Endothelial cell of umbilical vein (primary cell): Measurements from ENCODE around the gene BCR. TPM values are rescaled to one million over a fixed set of nuclear protein-coding genes. Genes with fewer than 3 reads are reported as not detected.

Experiments
- BruUV-seq: library from RNA; stranded (reverse); fragments of 400-500 nt; replicated peaks from 2 replicates; lab custom pipeline; 2021; lab: Mats Ljungman, UMichigan
- CTCF ChIA-PET: fragments of 300-600, 350-600 bp; sonication (Branson Sonifier 250); formaldehyde crosslinking; loops from one replicate; lab custom pipeline; 2021; ENCODE audit warnings: antibody characterized with exemption, inconsistent platforms; lab: Charles Lee
- POLR2A ChIA-PET: fragments of 300-600, 350-600 bp; sonication (Branson Sonifier 250); formaldehyde crosslinking; loops from one replicate; lab custom pipeline; 2021; ENCODE audit warnings: antibody characterized with exemption, inconsistent platforms; lab: Charles Lee
- DNase-seq: peaks from one replicate; pipeline ENCODE4 v3.0.0-alpha.2; 2011; ENCODE audit warnings: low read depth, low spot score
- FAIRE-seq: peaks from 2 replicates; lab custom pipeline; 2011; peaks lifted over from hg19 to GRCh38; lab: Jason Lieb, UNC
- H2AFZ ChIP-seq: 2 replicates; pipeline ENCODE4 v1.6.0; 2012; ENCODE audit warnings: low read depth, low read length, control low read depth, inconsistent platforms
- H3K27ac ChIP-seq: 2 replicates; pipeline ENCODE4 v1.5.1; 2011; ENCODE audit warnings: low read depth, mild to moderate bottlenecking, control low read depth, low read length, moderate library complexity; ENCODE audit not compliant: insufficient read depth
- H3K27me3 ChIP-seq, 2 experiments: 2 replicates each; pipeline versions ENCODE4 v1.6.0 to v1.6.1; 2011; ENCODE audit warnings: low read length in 2 of 2, mixed read lengths in 1 of 2; ENCODE audit not compliant: control insufficient read depth in 2 of 2, insufficient read depth in 2 of 2
- H3K36me3 ChIP-seq, 2 experiments: 2 replicates in 1 of 2; 3 replicates in 1 of 2; pipeline ENCODE4 v1.5.1; 2011; ENCODE audit warnings: low read length in 2 of 2, mild to moderate bottlenecking in 1 of 2, moderate library complexity in 1 of 2; ENCODE audit not compliant: control insufficient read depth in 2 of 2, insufficient read depth in 2 of 2; ENCODE audit errors: extremely low read depth in 1 of 2
- H3K4me1 ChIP-seq: 3 replicates; pipeline ENCODE4 v1.5.1; 2011; ENCODE audit warnings: mild to moderate bottlenecking, low read length; ENCODE audit not compliant: control insufficient read depth, insufficient read depth; ENCODE audit errors: extremely low read depth
- H3K4me2 ChIP-seq: 2 replicates; pipeline ENCODE4 v1.6.1; 2011; ENCODE audit warnings: low read length, control low read depth, mixed read lengths; ENCODE audit not compliant: insufficient read depth
- H3K4me3 ChIP-seq, 3 experiments: fragments of 200-600 bp in 1 of 3; sonication (generic), shearing (Covaris generic) in 1 of 3; replicated peaks in 1 of 3; 2 replicates each; pipeline ENCODE4 v1.5.1; 2011 to 2016; ENCODE audit warnings: control low read depth in 3 of 3, low read length in 3 of 3, mild to moderate bottlenecking in 2 of 3, inconsistent platforms in 1 of 3, low read depth in 1 of 3, moderate library complexity in 1 of 3; ENCODE audit not compliant: insufficient read depth in 1 of 3
- H3K79me2 ChIP-seq: 2 replicates; pipeline ENCODE4 v1.6.0; 2012; ENCODE audit warnings: low read length, inconsistent platforms; ENCODE audit not compliant: control insufficient read depth, insufficient read depth
- H3K9ac ChIP-seq: replicated peaks from 2 replicates; pipeline ENCODE3; 2011; ENCODE audit warnings: low read length, control low read depth; ENCODE audit not compliant: insufficient read depth; ENCODE audit errors: extremely low read depth
- H3K9me1 ChIP-seq: replicated peaks from 3 replicates; pipeline ENCODE4 v1.6.0; 2011; ENCODE audit warnings: mild to moderate bottlenecking, low read length; ENCODE audit not compliant: control insufficient read depth, insufficient read depth; ENCODE audit errors: extremely low read depth
- H3K9me3 ChIP-seq: replicated peaks from 2 replicates; pipeline ENCODE4 v1.5.1; 2012; ENCODE audit warnings: low read length, inconsistent platforms; ENCODE audit not compliant: control insufficient read depth, insufficient read depth
- H4K20me1 ChIP-seq: replicated peaks from 2 replicates; pipeline ENCODE3; 2011; ENCODE audit warnings: mild to moderate bottlenecking, low read length; ENCODE audit not compliant: control insufficient read depth, insufficient read depth; ENCODE audit errors: extremely low read depth
- FOS ChIP-seq: IDR thresholded peaks from 2 replicates; pipeline ENCODE4 v1.6.1; 2011; ENCODE audit warnings: mild to moderate bottlenecking, low read length, moderate library complexity, borderline replicate concordance; ENCODE audit not compliant: insufficient read depth
- GATA2 ChIP-seq: IDR thresholded peaks from 2 replicates; pipeline ENCODE4 v1.7.0; 2011; ENCODE audit warnings: low read depth, mild to moderate bottlenecking, moderate library complexity, mixed read lengths, low read length; ENCODE audit not compliant: insufficient read length, insufficient read depth
- JUN ChIP-seq: IDR thresholded peaks from 2 replicates; pipeline ENCODE4 v1.6.1; 2011; ENCODE audit warnings: borderline replicate concordance, low read depth; ENCODE audit not compliant: insufficient read length, insufficient read depth
- MYC ChIP-seq: IDR thresholded peaks from one replicate; pipeline ENCODE4 v1.6.1; 2011; ENCODE audit warnings: mild to moderate bottlenecking, low read depth, low read length
- POLR2A ChIP-seq: IDR thresholded peaks from 2 replicates; pipeline ENCODE4 v1.6.1; 2012; ENCODE audit warnings: low read depth, mild to moderate bottlenecking, control low read depth, low read length
- POLR2AphosphoS5 ChIP-seq: IDR thresholded peaks from 2 replicates; pipeline ENCODE4 v1.6.1; 2012; ENCODE audit warnings: low read depth, mild to moderate bottlenecking, control low read depth, low read length, moderate library complexity; ENCODE audit not compliant: insufficient read depth
- dilution Hi-C: fragments of 300-500 bp; cut with MboI; formaldehyde crosslinking; loops from one replicate; pipeline ENCODE4 v1.15.0; 2019; ENCODE audit warnings: low sequenced_read_pairs; ENCODE audit not compliant: extremely low pct_ligation_motif_present
- intact Hi-C: fragments of 100-400 bp; cut with micrococcal nuclease; formaldehyde crosslinking; loops from one replicate; pipeline ENCODE4 v1.10.0; 2022
- polyA plus RNA-seq, 4 experiments: library from polyadenylated mRNA; depleted of rRNA in 3 of 4; stranded (reverse) in 3 of 4; unstranded in 1 of 4; fragments of >200 nt; gene quantifications; 2 replicates each; pipeline versions ENCODE4 v1.2.1 to v1.2.3, GENCODE V29; 2011 to 2012; ENCODE audit warnings: missing spikeins in 1 of 4
- total RNA-seq: library from RNA; stranded (reverse); gene quantifications from 2 replicates; pipeline ENCODE4 v1.2.3, GENCODE V29; 2021
- TF ChIP-seq, protein P1 (sequence below), 2 donors: IDR thresholded peaks; 1 replicate in 1 of 2; 2 replicates in 1 of 2; pipeline ENCODE4 v1.5.1; 2011; ENCODE audit warnings: low read length in 2 of 2, mild to moderate bottlenecking in 2 of 2, moderate library complexity in 2 of 2, control low read depth in 1 of 2, inconsistent platforms in 1 of 2, low read depth in 1 of 2; ENCODE audit not compliant: insufficient read depth in 1 of 2; ENCODE audit errors: extremely low read depth in 1 of 2
- TF ChIP-seq, protein P2 (sequence below): IDR thresholded peaks from 2 replicates; pipeline ENCODE4 v1.6.1; 2011; ENCODE audit not compliant: insufficient read depth, insufficient read length

The BCR gene
- total and polyA plus RNA-seq, 2 donors (not counting 3 experiments of a cell fraction or from before 2014, with no cell fraction given): 129 to 141 TPM

DNA sequence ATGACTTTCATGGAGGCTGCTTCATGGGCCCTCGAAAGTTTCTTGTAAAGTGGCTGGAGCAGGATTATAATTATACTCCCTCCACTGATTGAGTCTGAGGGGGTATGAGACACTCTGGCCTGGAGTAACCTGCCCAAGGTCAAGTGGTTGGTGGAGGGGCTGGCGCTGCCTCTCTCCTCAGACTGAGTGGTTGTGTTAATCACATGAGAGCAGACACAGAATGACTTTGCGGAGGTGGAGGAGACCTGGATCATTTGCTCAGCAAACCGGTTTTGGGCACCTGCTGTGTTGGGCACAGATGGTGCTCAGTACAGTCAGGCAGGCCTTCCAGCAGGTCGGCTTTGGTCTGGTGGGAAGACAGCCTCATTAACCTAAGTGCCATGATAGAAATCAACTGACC, 11.8 kb downstream of the BCR start:
- Histone ChIP-seq H4K20me1 (peaks cover 13% of the 10 kb centered on the region), H3K4me2 (no peak overlapping the region), H3K4me3 (no peak overlapping the region), H3K27ac (no peak overlapping the region), H3K9me3 (no peaks in the 10 kb centered on the region), H3K9ac (no peak overlapping the region), H2AFZ (no peak overlapping the region), H3K36me3 (peaks cover 6 to 7% of the 10 kb centered on the region in 2 experiments), H3K4me1 (peaks cover 19% of the 10 kb centered on the region), H3K9me1 (no peaks in the 10 kb centered on the region), H3K79me2 (peaks cover 95% of the 10 kb centered on the region), H3K27me3 (no peaks in the 10 kb centered on the region)
- ChIA-PET CTCF (interaction anchor here (0.8 kb wide), 1 partner anchor 90 kb away, joined by 3 read pairs; no protein-coding TSS in a partner anchor), POLR2A (no interaction called here)
- FAIRE-seq: no peak
- intact Hi-C loops (no loop called here), dilution Hi-C loops (no loop called here)
- no peak for DNase-seq
- no TSS peak for BruUV-seq
- TF ChIP-seq, protein P1, sequence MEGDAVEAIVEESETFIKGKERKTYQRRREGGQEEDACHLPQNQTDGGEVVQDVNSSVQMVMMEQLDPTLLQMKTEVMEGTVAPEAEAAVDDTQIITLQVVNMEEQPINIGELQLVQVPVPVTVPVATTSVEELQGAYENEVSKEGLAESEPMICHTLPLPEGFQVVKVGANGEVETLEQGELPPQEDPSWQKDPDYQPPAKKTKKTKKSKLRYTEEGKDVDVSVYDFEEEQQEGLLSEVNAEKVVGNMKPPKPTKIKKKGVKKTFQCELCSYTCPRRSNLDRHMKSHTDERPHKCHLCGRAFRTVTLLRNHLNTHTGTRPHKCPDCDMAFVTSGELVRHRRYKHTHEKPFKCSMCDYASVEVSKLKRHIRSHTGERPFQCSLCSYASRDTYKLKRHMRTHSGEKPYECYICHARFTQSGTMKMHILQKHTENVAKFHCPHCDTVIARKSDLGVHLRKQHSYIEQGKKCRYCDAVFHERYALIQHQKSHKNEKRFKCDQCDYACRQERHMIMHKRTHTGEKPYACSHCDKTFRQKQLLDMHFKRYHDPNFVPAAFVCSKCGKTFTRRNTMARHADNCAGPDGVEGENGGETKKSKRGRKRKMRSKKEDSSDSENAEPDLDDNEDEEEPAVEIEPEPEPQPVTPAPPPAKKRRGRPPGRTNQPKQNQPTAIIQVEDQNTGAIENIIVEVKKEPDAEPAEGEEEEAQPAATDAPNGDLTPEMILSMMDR (IDR thresholded peaks at IDR 0.05; ENCODE audit: extremely low read depth in 1 of 2, insufficient read depth in 1 of 2, low read depth in 1 of 2, low read length in 2 of 2): no peak
- TF ChIP-seq FOS: no peak
- TF ChIP-seq MYC: no peak
- no peak for TF ChIP-seq JUN
- TF ChIP-seq POLR2AphosphoS5: no peak
- TF ChIP-seq POLR2A: no peak
- no peak for TF ChIP-seq GATA2
- TF ChIP-seq, protein P2, sequence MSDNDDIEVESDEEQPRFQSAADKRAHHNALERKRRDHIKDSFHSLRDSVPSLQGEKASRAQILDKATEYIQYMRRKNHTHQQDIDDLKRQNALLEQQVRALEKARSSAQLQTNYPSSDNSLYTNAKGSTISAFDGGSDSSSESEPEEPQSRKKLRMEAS: no peak
